HAP-1 (cell line): ENCODE data around the gene POLG2.

Experiments used
- DNase-seq, 2 experiments: peaks; one replicate each; pipeline ENCODE4 v3.0.0-alpha.2; 2016 to 2020; ENCODE audit warnings: low spot score in 2 of 2
- H3K27me3 ChIP-seq: fragments of 250-450 bp; sonication (Bioruptor Pico); 2 replicates; pipeline ENCODE4 v1.5.1; 2020; ENCODE audit warnings: low read depth, mild to moderate bottlenecking, moderate library complexity
- H3K36me3 ChIP-seq: fragments of 250-450 bp; sonication (Bioruptor Pico); replicated peaks from 2 replicates; pipeline ENCODE4 v1.5.1; 2020; ENCODE audit warnings: mild to moderate bottlenecking
- H3K4me1 ChIP-seq: fragments of 250-450 bp; sonication (Bioruptor Pico); 2 replicates; pipeline ENCODE4 v1.5.1; 2020; ENCODE audit warnings: mild to moderate bottlenecking
- H3K4me3 ChIP-seq: fragments of 250-450 bp; sonication (Bioruptor Pico); 2 replicates; pipeline ENCODE4 v1.5.1; 2020; ENCODE audit warnings: mild to moderate bottlenecking, moderate library complexity
- H3K9me3 ChIP-seq: fragments of 250-450 bp; sonication (Bioruptor Pico); 2 replicates; pipeline ENCODE4 v1.5.1; 2020; ENCODE audit warnings: mild to moderate bottlenecking, moderate library complexity
- in situ Hi-C: fragments of 300-500 bp; cut with MboI; formaldehyde crosslinking; loops from 3 replicates; pipeline ENCODE4 v1.14.3; 2020; ENCODE audit warnings: low sequenced_read_pairs, inconsistent platforms, mixed read lengths

Gene POLG2

DNA sequence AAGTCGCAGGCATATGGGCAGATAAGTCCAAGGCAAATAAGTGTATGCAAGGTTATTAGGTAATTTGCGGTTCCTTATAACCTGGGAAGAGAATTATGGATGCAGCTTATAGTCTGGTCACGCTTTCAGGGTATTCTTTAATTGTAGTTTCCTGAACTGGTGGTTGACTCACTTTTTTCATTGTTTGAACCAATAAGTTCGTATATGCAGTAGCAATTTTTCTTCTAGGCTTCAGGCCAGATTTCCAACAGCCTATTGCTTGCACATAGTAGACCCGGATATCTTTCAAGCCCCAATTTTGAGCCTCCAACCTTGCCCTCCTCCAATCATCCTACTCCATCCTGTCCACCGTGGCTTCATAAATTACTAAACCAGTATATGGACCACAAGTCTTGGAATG lies 22.7 kb upstream of the POLG2 start:
- in situ Hi-C loops: loop anchor here (25.0 kb wide), 1 partner anchor 707 kb away; no protein-coding TSS in a partner anchor
- H3K9me3 ChIP-seq: no peaks in the 10 kb centered on the region
- H3K27me3 ChIP-seq: no peaks in the 10 kb centered on the region
- H3K4me3 ChIP-seq: no peak overlapping the region
- no peaks in the 10 kb centered on the region for H3K4me1 ChIP-seq
- no peak for DNase-seq
- peaks cover 82% of the 10 kb centered on the region for H3K36me3 ChIP-seq

DNA sequence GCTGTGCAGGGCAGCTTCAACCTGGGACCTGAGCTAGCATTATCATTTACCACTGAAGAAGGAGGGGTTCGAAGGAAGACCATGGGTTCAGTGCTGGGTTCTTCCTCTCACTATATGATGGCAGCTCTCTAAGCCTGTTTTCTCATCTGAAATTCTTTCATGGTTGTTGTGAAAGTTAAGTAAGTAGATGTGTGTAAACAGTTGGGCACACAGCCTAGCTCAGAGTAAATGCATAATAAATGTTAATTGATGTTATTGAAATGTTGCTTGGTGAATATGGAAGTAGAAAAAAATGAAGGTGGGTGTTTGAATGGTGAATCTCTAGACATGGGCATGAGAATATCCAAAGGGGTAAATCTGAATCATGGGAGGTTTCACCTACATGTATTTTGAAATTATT lies 19.0 kb upstream of the POLG2 start:
- H3K27me3 ChIP-seq: no peaks in the 10 kb centered on the region
- peaks cover 90% of the 10 kb centered on the region for H3K36me3 ChIP-seq
- H3K4me1 ChIP-seq: peaks cover 5% of the 10 kb centered on the region
- H3K4me3 ChIP-seq: no peak overlapping the region
- no peaks in the 10 kb centered on the region for H3K9me3 ChIP-seq
- DNase-seq: no peak
- in situ Hi-C loops: loop anchor here (25.0 kb wide), 1 partner anchor 704 kb away; no protein-coding TSS in a partner anchor

DNA sequence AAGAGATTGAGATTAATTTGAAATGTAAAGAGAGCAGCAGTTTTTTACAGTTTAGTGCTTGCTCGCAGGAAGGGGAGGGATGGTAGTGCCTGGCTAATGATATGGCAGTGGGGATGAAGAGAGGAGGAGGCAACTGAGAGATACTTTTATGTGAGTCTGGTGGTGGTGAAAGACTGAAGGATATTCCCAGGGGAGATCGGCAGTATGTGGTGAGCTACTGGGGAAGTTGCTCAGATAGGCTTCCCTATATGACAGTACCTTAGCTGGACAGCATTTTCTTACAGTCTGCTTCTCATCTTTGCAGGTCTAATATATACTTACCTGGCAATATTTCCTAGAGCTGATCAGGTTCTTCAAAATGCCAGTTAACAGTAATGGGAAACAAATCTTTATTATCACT lies 18.6 kb upstream of the POLG2 start:
- Histone ChIP-seq H3K4me1 (peaks cover 5% of the 10 kb centered on the region), H3K4me3 (no peak overlapping the region), H3K36me3 (peaks cover 90% of the 10 kb centered on the region), H3K27me3 (no peaks in the 10 kb centered on the region), H3K9me3 (no peaks in the 10 kb centered on the region)
- in situ Hi-C loops: loop anchor here (25.0 kb wide), 1 partner anchor 703 kb away; no protein-coding TSS in a partner anchor
- no peak for DNase-seq

DNA sequence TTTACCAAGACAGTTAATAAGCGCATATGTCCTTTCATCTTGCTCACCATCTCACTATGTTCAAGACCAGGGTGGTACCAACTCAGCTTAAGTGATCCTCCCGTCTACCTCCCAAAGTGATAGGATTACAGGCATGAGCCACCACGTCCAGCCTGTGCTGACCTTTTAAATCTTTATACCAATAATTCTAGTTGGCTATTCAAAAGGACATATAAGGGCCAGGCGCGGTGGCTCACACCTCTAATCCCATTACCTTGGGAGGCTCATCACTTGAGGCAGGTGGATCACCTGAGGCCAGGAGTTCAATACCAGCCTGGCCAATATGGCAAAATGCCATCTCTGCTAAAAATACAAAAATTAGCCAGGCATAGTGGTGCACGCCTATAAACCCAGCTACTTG lies 12.3 kb upstream of the POLG2 start:
- peaks cover 67% of the 10 kb centered on the region for H3K36me3 ChIP-seq
- in situ Hi-C loops: loop anchor here (25.0 kb wide), 1 partner anchor 697 kb away; no protein-coding TSS in a partner anchor
- DNase-seq: no peak

DNA sequence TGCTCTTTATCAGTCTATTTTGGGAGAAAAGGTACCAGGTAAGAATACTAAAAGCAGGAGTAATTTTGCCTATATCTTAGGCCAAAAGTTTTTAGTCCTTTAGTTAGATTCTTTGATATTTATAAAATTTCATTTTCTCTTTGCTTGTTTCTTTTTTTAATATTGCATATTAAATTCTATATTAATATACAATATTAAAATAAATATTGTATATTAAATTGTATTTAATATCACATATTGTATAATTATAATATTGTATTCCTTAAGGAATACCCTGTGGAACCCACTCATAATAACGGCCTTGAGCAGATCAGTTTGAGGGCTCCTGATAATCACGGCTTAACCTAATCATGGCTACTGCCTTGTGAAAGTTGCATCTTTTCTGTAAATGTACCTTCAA lies 11.8 kb upstream of the POLG2 start:
- H3K9me3 ChIP-seq: no peaks in the 10 kb centered on the region
- H3K36me3 ChIP-seq: peaks cover 67% of the 10 kb centered on the region
- no peaks in the 10 kb centered on the region for H3K27me3 ChIP-seq
- DNase-seq: no peak
- no peak overlapping the region for H3K4me3 ChIP-seq
- in situ Hi-C loops: loop anchor here (25.0 kb wide), 1 partner anchor 696 kb away; no protein-coding TSS in a partner anchor
- H3K4me1 ChIP-seq: peaks cover 11% of the 10 kb centered on the region

More for the DNA sequence above, 12.3 kb upstream of the POLG2 start:
- Histone ChIP-seq H3K9me3 (no peaks in the 10 kb centered on the region), H3K27me3 (no peaks in the 10 kb centered on the region), H3K4me1 (peaks cover 8% of the 10 kb centered on the region), H3K4me3 (no peak overlapping the region)

DNA sequence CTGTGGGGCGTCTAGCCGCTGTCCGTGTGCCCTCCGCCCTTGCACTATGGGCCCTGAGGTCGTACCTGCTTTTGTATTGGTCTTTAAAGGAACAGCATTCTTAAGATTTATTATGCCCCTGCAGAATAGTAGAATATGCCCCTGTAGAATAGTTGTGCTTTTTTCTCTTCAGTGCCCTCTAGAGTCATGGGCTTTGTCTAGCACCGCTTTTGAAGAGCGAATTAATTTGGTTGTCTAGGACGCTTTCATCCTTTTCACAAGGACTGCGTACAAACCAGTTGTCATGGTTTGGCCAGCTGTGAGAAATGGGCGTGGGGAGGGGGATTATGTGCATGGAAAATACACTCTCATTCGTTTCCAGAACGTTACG lies 10.5 kb upstream of the POLG2 start:
- in situ Hi-C loops: loop anchor here (25.0 kb wide), 1 partner anchor 695 kb away; no protein-coding TSS in a partner anchor
- Histone ChIP-seq H3K36me3 (peaks cover 67% of the 10 kb centered on the region), H3K9me3 (no peaks in the 10 kb centered on the region), H3K4me1 (peaks cover 11% of the 10 kb centered on the region), H3K27me3 (no peaks in the 10 kb centered on the region), H3K4me3 (peak overlapping the region; percentile 94)
- DNase-seq: peak; percentile 81 to 92

DNA sequence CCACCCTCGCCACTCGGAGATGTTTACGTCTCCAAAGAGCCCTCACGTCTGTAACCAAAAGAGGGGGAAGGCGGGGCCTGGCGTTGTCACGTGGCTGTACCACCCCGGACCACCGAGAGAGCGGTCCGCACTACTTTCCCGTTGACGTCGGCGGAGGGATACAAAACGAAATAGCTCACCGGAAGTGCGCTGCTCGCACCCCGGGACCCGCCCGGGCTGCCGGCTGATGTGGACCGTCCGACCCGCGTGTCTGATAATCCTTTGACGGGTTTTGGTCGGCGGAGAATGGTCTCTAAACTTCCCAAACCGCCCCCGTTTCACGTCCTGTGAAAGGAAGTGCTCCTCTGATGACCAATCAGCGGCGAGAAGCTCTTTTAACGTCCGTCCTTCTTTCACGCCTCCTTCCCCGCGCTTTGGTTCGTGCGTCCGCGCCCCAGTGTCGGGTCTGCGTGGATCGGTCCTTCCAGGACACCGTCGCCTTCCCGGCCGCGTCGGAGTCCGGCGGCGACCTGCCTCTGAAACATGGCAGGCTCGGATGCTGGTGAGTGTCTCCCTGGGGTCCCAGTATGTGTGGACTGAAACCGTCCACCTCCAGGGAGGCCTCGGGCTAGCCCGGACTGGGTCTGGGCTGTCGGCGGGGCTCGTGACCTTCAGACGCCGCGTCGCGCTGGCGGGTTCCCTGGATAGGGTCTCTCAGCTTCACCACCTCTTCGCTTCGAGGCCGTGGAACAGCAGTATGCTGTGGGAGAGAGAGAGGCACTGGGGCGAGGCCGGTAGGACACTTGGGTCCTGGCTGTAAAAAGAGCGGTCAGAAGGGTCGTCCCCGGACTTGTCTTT lies 9.9 kb upstream of the POLG2 start, which contains the start of gene CEP95:
Gene CEP95, plus strand, starts transcription at position 402 of the 837 bp plus-strand sequence. Its CDS starts 121 bp downstream, at position 523.
- in situ Hi-C loops: loop anchor here (25.0 kb wide), 1 partner anchor 694 kb away; no protein-coding TSS in a partner anchor
- H3K36me3 ChIP-seq: peaks cover 69% of the 10 kb centered on the region
- H3K4me3 ChIP-seq: peak within 1 kb of the TSS; percentile 94
- peak; percentile 94 to 98 for DNase-seq
- peaks cover 8% of the 10 kb centered on the region for H3K4me1 ChIP-seq
- no peaks in the 10 kb centered on the region for H3K9me3 ChIP-seq
- H3K27me3 ChIP-seq: no peaks in the 10 kb centered on the region

DNA sequence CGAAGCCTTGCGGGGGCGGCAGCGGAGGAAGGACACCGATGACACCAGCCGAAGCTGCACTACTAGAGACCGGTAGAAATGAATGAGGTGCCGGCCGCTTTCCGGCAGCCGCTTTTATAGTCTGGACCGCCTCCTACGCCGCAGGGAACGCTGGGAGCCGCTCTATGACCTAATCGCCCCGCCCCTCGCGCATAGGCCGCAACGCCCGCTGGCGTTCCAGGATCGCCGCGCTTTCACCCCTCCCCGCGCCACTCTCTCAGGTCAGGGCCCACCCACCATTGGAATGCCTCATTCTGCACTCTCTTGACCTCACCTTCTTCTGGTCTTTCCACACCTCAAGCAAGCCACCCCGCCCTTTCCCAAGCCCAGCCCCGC lies 9.3 kb upstream of the POLG2 start, which contains the start of gene DDX5:
Gene DDX5, minus strand, starts transcription at position 89 of the 375 bp plus-strand sequence. CDS start 170 bp downstream, outside the sequence.
- no peaks in the 10 kb centered on the region for H3K27me3 ChIP-seq
- DNase-seq: peak in 1 of 2 experiments; percentile 98
- peaks cover 6% of the 10 kb centered on the region for H3K4me1 ChIP-seq
- peak within 1 kb of the TSS; percentile 94 for H3K4me3 ChIP-seq
- in situ Hi-C loops: loop anchor here (25.0 kb wide), 1 partner anchor 694 kb away; no protein-coding TSS in a partner anchor
- peaks cover 69% of the 10 kb centered on the region for H3K36me3 ChIP-seq
- no peaks in the 10 kb centered on the region for H3K9me3 ChIP-seq

DNA sequence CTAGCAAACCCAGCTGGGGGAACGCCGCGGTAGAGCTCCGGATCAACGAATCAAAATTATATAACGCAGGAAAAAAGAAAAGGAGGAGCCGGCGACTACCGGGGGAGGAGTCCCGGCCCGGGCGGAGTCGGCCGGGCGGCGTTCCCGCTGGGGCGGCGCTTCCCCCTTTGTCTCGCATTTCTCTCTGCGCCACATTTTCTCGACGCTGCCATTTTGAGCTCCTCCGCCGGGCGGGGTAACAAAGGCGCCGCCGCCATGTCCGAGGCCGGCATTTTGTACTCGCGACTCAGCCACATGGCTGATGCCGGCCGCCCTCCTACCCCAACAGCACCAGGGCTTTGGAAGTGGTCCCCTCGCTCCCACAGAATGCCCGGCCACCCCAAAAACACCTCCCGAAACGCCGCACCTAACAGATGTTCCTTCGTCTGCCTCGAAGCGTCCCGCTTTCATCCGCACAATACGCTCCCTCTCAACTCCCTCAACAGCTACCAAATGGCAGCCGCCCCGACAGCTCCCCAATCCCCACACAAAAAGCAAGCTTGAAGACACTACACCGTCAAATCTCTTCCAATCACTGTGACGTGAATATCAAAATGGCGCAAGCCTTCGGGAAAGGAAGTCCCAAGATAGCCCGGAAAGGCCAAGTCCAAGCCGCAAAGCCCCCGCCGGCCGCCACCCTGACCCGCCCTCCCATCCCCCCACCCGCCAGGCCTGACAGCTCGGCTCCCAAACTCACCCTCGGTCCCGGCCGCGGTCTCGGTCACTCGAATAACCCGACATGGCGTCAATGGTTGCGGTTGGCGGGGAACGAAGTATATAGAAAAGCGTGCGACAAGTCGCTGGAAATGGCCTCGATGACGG lies 8.7 kb upstream of the POLG2 start:
- peak; percentile 82 to 90 for DNase-seq
- H3K4me1 ChIP-seq: peaks cover 6% of the 10 kb centered on the region
- H3K36me3 ChIP-seq: peaks cover 72% of the 10 kb centered on the region
- H3K9me3 ChIP-seq: no peaks in the 10 kb centered on the region
- in situ Hi-C loops: loop anchor here (25.0 kb wide), 1 partner anchor 693 kb away; no protein-coding TSS in a partner anchor
- no peaks in the 10 kb centered on the region for H3K27me3 ChIP-seq
- peak overlapping the region; percentile 94 for H3K4me3 ChIP-seq

DNA sequence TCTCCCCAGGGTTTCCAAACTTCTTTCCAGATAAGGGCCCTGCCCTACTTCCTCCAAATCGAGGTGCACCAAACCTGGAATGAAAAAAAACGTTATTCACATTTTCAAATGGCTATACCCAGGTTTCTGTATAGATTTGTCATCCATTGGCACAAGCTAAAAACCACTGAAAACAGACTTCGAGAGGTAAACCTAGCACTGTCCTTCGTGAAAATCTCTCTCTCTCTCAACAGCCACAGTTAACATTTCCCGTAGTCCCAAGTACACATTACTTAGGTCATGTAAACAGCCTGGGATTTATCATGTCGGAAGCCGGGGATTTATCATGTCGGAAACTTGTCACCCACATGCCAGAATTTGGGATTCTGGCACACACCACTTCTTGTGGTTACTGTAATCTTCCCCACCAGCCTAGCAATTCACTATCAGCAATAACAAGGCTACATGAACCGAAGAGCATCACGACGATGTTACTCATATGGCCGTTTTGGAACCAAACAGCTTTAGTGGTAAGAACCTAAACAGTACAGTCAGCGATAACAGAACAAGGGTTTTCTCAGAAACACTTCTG lies 8.0 kb upstream of the POLG2 start:
- Histone ChIP-seq H3K36me3 (peaks cover 72% of the 10 kb centered on the region), H3K4me3 (peak overlapping the region; percentile 94), H3K4me1 (peaks cover 7% of the 10 kb centered on the region), H3K27me3 (no peaks in the 10 kb centered on the region), H3K9me3 (no peaks in the 10 kb centered on the region)
- in situ Hi-C loops: loop anchor here (25.0 kb wide), 1 partner anchor 693 kb away; no protein-coding TSS in a partner anchor
- DNase-seq: no peak

DNA sequence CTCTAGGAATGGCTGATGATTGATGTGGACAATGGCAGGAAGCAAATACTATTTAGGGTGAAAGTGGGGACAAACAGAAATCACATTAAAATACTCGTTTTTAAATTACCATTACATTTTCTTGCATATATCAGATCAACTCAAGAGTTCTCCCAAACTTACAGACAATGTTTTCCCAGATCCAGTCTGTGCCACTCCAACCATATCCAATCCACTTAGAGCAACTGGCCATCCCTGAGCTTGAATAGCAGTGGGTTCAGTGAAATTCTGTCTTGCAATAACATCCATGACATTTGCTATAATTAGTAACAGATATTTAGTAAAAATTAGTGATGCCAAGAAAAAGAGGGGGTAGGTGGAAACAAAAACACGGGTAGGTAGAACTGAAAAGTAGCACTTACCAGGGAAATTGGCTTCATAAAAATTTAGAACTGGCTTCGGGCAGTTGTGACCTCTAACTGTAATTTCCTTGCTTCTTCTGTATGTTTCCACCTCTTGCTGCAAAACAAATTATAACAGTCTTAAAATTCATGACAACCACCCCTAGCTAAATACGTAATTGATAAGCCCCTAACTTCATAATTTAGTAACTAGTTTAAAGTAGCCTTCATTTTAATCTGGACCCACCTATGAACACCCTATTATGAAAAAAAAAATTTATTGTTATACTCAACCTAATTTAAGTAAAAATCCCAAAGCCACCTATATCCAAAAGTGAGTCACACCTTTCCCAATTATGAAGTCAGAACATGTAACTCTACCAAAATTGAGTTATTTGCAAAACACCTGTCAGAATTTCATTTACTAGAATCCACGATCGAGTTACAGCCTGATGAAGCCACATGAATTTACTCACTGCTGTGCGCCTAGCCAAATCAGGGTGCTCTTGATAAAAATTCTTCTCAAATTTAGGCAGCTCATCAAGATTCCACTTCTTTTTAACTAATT lies 7.2 kb upstream of the POLG2 start:
- no peak for DNase-seq
- Histone ChIP-seq H3K9me3 (no peaks in the 10 kb centered on the region), H3K4me1 (peaks cover 11% of the 10 kb centered on the region), H3K36me3 (peaks cover 74% of the 10 kb centered on the region), H3K27me3 (no peaks in the 10 kb centered on the region), H3K4me3 (peak overlapping the region; percentile 94)
- in situ Hi-C loops: loop anchor here (25.0 kb wide), 1 partner anchor 692 kb away; no protein-coding TSS in a partner anchor

DNA sequence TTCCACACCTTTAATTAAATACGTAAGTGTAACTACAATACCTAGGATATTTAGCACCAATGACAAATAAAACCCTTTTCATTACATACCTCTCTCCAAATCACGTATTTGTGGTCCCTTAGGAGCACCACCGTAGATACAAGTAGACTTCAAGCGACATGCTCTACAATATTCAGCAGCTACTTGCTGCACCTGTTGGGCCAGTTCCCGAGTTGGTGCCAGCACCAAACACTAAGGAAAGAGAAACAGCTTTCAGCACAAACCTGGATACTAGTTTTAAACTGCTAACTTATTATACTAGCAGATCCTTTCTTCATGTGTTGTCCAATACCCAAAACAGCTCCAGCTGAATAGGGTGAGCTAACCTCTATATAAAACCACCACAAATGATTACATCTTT lies 6.5 kb upstream of the POLG2 start:
- in situ Hi-C loops: loop anchor here (25.0 kb wide), 1 partner anchor 691 kb away; no protein-coding TSS in a partner anchor
- Histone ChIP-seq H3K9me3 (no peaks in the 10 kb centered on the region), H3K4me3 (no peak overlapping the region), H3K27me3 (no peaks in the 10 kb centered on the region), H3K4me1 (peaks cover 13% of the 10 kb centered on the region), H3K36me3 (peaks cover 74% of the 10 kb centered on the region)
- no peak for DNase-seq
